ENCODE results near the gene IL17RD. TPM values are rescaled to one million over a fixed set of nuclear protein-coding genes. Genes with fewer than 3 reads are reported as not detected.

The IL17RD gene
- total RNA-seq, 1 experiment from 2014 or later = 3.5 TPM

GRCh38 chr3:57064572-57064971 is 100.6 kb downstream of the IL17RD start:
- no TSS peak for BruUV-seq (replicated peaks)
- DNase-seq (ENCODE audit: low read depth, low spot score) (no peak), ATAC-seq (no peak)
- TF ChIP-seq TCF7L2 (IDR thresholded peaks at IDR 0.05; ENCODE audit: low read depth, low read length) = no peak
- no peak for TF ChIP-seq POLR2AphosphoS5 (IDR thresholded peaks at IDR 0.05; ENCODE audit: low read depth, low read length)
- TF ChIP-seq, protein P1, sequence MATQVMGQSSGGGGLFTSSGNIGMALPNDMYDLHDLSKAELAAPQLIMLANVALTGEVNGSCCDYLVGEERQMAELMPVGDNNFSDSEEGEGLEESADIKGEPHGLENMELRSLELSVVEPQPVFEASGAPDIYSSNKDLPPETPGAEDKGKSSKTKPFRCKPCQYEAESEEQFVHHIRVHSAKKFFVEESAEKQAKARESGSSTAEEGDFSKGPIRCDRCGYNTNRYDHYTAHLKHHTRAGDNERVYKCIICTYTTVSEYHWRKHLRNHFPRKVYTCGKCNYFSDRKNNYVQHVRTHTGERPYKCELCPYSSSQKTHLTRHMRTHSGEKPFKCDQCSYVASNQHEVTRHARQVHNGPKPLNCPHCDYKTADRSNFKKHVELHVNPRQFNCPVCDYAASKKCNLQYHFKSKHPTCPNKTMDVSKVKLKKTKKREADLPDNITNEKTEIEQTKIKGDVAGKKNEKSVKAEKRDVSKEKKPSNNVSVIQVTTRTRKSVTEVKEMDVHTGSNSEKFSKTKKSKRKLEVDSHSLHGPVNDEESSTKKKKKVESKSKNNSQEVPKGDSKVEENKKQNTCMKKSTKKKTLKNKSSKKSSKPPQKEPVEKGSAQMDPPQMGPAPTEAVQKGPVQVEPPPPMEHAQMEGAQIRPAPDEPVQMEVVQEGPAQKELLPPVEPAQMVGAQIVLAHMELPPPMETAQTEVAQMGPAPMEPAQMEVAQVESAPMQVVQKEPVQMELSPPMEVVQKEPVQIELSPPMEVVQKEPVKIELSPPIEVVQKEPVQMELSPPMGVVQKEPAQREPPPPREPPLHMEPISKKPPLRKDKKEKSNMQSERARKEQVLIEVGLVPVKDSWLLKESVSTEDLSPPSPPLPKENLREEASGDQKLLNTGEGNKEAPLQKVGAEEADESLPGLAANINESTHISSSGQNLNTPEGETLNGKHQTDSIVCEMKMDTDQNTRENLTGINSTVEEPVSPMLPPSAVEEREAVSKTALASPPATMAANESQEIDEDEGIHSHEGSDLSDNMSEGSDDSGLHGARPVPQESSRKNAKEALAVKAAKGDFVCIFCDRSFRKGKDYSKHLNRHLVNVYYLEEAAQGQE (IDR thresholded peaks at IDR 0.05; ENCODE audit: insufficient read depth in 1 of 2, low read depth in 2 of 2, low read length in 1 of 2) = no peak
- TF ChIP-seq CTCF (IDR thresholded peaks at IDR 0.05) = no peak
- no peak for TF ChIP-seq SIN3A (IDR thresholded peaks at IDR 0.05; ENCODE audit: borderline replicate concordance, insufficient read depth, low read depth, low read length)
- no peaks in the 10 kb centered on the region for H3K27me3 ChIP-seq (ENCODE audit: control insufficient read depth, insufficient read depth, low read length)
- POLR2A ChIA-PET = no interaction called here
- no peak overlapping the region for H3K27ac ChIP-seq (ENCODE audit: low read length)
- H3K4me1 ChIP-seq (ENCODE audit: control insufficient read depth, insufficient read depth, low read length) = peaks cover 41% of the 10 kb centered on the region
- CTCF ChIA-PET = no interaction called here
- no peaks in the 10 kb centered on the region for H3K36me3 ChIP-seq (ENCODE audit: control insufficient read depth, insufficient read depth, low read length)
- H3K4me3 ChIP-seq (ENCODE audit: low read depth in 2 of 2, low read length in 2 of 2) = no peak overlapping the region
- in situ Hi-C loops (cut with HindIII; ENCODE audit: low pct_unique_long_range_greater_than_20kb, low sequenced_read_pairs) = no loop called here
- no peaks in the 10 kb centered on the region for H3K9me3 ChIP-seq (ENCODE audit: control insufficient read depth, insufficient read depth, low read depth, low read length)
- intact Hi-C loops (cut with micrococcal nuclease; ENCODE audit: unreplicated experiment) = loop anchor here (5.0 kb wide), 1 partner anchor 57 kb away; no protein-coding TSS in a partner anchor

DNA sequence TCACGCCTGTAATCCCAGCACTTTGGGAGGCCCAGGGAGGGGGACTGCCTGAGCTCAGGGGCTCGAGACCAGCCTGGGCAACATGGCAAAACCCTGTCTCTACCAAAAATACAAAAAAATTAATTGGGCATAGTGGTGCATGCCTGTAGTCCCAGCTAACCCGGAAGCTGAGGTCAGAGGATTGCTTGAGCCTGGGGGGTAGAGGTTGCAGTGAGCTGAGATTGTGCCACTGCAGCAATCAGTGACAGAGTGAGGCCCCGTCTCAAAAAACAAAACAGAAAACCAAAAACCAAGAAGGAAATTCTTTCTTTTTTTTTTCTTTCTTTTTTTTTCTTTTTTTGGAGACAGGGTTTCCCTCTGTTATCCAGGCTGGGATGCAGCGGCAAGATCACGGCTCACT is 101.2 kb downstream of the IL17RD start:
- Histone ChIP-seq H3K4me3 (ENCODE audit: low read depth in 2 of 2, low read length in 2 of 2) (no peak overlapping the region), H3K27me3 (ENCODE audit: control insufficient read depth, insufficient read depth, low read length) (no peaks in the 10 kb centered on the region), H3K9me3 (ENCODE audit: control insufficient read depth, insufficient read depth, low read depth, low read length) (no peaks in the 10 kb centered on the region), H3K4me1 (ENCODE audit: control insufficient read depth, insufficient read depth, low read length) (peaks cover 41% of the 10 kb centered on the region), H3K27ac (ENCODE audit: low read length) (no peak overlapping the region), H3K36me3 (ENCODE audit: control insufficient read depth, insufficient read depth, low read length) (no peaks in the 10 kb centered on the region)
- TF ChIP-seq, protein P1 (IDR thresholded peaks at IDR 0.05; ENCODE audit: insufficient read depth in 1 of 2, low read depth in 2 of 2, low read length in 1 of 2) = no peak
- TF ChIP-seq TCF7L2 (IDR thresholded peaks at IDR 0.05; ENCODE audit: low read depth, low read length) (no peak), POLR2AphosphoS5 (IDR thresholded peaks at IDR 0.05; ENCODE audit: low read depth, low read length) (no peak), CTCF (IDR thresholded peaks at IDR 0.05) (no peak), SIN3A (IDR thresholded peaks at IDR 0.05; ENCODE audit: borderline replicate concordance, insufficient read depth, low read depth, low read length) (no peak)
- ATAC-seq (no peak), DNase-seq (ENCODE audit: low read depth, low spot score) (no peak)
- ChIA-PET CTCF (no interaction called here), POLR2A (no interaction called here)
- BruUV-seq (replicated peaks) = no TSS peak
- in situ Hi-C loops (cut with HindIII; ENCODE audit: low pct_unique_long_range_greater_than_20kb, low sequenced_read_pairs) = no loop called here
- intact Hi-C loops (cut with micrococcal nuclease; ENCODE audit: unreplicated experiment) = loop anchor here (5.0 kb wide), 1 partner anchor 57 kb away; no protein-coding TSS in a partner anchor

Data from Panc1 (cell line).